Inferior parietal cortex (tissue), 1 donor: ENCODE measurements around the gene P3H3.
A peak's percentile ranks its signal among the peaks of the same experiment; 100 is the strongest.

ENCODE experiments used
- DNase-seq: peaks from one replicate; pipeline ENCODE4 v3.0.0-alpha.2; 2016; ENCODE audit errors: extremely low spot score

P3H3 gene

DNA sequence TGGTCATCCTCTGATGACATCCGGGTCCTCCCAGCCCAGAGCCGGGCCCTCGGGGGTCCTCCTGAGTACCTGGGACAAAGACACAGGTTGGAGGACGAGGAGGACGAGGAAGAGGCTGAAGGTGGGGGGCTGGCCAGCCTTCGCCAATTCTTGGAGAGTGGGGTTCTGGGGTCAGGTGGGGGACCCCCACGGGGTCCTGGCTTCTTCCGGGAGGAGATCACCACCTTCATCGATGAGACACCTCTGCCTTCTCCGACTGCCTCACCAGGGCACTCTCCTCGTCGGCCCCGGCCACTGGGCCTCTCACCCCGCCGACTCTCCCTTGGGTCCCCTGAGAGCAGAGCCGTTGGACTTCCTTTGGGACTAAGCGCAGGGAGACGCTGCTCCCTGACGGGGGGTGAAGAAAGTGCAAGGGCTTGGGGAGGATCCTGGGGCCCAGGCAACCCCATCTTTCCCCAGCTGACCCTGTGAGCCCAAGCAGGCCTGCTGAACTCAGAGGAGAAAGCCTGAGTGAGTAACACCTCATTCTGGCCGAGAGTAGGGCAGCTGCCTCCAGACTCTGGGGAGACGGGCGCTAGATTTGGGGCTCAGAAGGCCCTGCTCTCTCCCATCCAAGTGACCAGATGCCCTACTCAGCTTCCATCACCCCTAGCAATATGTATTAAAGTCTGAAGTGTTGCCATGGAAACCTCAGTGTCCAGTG lies 1.3 kb upstream of the P3H3 start:
- DNase-seq, result no peak

DNA sequence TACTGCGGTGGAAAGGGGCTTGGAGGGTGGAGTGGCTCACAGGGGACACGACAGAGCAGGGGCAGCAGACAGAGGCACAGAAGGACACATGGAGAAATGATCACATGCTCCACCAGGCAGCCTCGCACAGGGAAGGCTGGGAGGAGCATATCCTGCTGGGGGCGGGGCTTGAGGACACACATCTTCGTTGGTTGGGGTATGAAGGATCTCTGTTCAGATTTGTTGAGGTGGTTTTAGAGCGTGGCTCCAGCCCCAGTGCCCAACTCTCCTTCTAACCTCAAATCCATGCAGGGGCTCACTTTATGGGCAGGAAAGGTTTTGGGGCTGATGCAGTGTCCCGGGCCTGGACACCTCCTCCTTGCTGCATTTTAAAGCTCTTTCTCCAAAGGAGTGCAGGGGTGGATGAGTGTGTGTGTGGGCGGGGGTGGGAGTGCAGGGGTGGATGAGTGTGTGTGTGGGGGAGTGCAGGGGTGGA lies 733 bp upstream of the P3H3 start:
- peak; percentile 72 for DNase-seq

DNA sequence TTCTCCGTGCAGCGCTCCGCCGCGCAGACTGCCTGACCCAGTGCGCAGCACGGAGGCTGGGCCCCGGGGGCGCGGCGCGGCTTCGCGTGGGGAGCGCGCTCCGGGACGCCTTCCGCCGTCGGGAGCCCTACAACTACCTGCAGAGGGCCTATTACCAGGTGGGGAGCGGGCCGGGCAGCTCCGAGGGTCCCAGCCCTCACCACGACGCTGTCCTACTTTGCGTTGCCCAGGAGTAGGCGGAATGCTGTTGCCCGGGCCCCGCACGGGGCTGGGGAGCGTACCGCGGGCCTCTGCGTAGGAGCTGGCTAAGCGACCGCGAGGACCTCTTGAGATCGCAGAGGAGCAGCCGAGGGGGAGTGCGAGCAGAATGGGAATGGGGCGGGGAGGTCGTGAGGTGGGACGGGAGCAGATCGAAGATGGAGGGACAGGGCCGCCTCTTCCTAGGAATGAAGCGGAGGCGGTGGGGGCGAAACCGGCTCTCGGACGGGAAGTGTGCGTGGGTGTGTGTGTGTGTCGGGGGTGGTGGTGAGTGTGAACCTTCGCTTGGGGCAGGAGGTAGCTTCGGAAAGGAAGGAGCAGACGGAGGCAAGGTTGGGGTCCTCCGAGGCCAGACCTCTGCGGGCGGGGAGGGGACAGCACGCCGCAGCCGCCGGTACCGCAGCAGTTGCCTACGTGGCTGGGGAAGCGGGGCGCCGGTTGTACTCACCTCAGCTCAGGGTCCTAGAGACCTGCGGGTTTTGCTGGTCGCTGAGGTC lies 751 bp downstream of the P3H3 start:
- DNase-seq, result no peak

GRCh38 chr12:6829536-6830220 lies 1.5 kb downstream of the P3H3 start:
- DNase-seq, result no peak

DNA sequence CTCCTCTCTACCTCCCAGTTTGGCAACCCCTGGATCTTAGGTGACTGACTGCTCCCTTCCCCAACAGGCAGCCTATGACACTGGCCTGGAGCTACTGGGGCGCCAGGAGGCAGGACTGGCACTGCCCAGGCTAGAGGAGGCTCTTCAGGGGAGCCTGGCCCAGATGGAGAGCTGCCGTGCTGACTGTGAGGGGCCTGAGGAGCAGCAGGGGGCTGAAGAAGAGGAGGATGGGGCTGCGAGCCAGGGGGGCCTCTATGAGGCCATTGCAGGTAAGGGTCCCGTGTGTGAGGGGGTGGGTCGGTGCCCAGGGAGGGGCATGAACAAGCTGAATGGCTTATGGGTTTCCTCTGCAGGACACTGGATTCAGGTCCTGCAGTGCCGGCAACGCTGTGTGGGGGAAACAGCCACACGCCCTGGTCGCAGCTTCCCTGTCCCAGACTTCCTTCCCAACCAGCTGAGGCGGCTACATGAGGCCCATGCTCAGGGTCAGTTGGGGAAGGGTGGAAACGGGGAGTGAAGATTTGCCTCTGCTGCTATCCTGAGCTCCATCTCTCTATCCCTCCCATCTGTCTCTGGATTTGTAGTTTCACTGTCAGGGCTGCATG lies 2.2 kb downstream of the P3H3 start:
- DNase-seq, result no peak

- no peak for DNase-seq
Observed at GRCh38 chr12:6830999-6831398, 2.8 kb downstream of the P3H3 start.

DNA sequence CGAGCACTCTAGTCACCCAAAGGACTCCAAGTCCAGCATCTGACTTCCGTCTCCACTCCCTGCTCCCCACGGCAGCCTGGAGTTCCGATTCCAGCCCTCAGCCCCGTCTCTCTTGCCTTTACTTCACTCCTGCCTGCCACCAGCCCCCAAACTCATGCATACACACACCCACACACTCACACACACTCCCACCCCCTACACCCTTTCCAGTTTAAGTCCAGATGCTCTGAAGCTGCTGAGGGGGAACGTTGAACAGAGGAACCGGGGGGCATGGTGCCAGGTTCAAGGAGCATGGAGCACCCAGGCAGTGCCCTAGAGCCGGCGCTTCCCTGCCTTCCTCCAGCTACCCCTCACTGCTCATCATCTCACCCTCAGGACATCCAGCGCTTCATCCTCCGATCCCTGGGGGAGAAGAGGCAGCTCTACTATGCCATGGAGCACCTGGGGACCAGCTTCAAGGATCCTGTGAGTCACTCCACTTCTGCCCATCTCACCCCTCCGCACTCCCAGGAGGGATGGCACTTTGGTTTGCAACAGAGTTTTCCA lies 3.3 kb downstream of the P3H3 start:
- no peak for DNase-seq

GRCh38 chr12:6832125-6832524 lies 3.9 kb downstream of the P3H3 start:
- DNase-seq, result no peak

GRCh38 chr12:6833189-6833890 lies 5.1 kb downstream of the P3H3 start:
- no peak for DNase-seq

DNA sequence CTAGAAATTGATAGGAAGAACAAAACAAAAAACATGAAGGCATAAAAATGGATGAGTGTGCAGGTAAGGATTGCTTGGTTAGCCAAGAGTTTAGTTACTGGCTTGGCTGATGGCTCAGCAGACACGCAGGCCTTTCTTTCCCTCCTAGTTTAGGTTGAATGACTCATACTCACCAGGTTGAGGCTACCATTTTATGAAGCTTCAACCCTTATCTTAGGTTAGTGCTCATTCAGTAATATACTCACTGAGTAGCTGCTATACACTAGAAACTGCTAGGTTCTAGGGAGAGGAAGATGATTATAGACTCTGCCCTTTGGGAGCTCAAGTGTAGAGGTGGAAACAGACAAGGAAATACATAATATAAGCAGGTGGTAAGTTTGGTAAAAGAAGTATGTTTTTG lies 6.0 kb downstream of the P3H3 start:
- no peak for DNase-seq

GRCh38 chr12:6834873-6835272 lies 6.7 kb downstream of the P3H3 start:
- no peak for DNase-seq

DNA sequence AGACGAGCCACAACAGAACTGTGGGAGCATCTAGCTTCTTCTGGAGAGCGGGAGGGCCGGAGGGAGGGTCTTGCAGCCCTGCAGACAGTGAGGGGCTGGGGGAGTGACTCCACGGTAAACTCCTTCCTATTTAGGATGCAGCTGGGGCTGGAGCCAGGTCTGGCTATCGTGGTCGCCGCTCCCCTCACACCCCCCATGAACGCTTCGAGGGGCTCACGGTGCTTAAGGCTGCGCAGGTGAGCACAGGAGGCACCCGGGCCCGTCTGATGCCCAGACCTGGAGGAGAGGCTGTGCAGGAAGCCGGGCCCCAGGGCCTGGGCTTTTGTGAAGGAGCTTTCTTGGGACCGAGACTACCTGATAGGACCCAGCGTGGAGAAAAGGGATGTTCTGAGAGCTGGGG lies 8.6 kb downstream of the P3H3 start:
- DNase-seq, result no peak

- no peak for DNase-seq
Observed at GRCh38 chr12:6837370-6838060, 9.3 kb downstream of the P3H3 start.

DNA sequence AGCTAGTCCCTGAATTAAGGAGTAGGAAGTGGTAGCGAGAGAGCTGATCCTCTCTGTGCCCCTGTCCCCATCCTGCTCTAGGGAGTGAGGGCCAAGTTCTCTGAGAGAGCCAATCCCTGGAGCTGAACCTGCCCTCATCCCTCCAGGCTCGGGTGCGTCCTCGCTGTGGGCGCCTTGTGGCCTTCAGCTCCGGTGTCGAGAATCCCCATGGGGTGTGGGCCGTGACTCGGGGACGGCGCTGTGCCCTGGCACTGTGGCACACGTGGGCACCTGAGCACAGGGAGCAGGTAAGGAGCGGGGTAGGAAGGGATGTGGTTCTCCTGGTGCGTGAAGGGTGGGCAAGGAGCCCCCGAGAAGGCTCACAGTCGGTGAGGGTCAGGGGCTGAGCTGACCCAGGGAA lies 10.6 kb downstream of the P3H3 start:
- DNase-seq, result no peak

GRCh38 chr12:6839482-6840201 lies 11.4 kb downstream of the P3H3 start:
- DNase-seq, result no peak

DNA sequence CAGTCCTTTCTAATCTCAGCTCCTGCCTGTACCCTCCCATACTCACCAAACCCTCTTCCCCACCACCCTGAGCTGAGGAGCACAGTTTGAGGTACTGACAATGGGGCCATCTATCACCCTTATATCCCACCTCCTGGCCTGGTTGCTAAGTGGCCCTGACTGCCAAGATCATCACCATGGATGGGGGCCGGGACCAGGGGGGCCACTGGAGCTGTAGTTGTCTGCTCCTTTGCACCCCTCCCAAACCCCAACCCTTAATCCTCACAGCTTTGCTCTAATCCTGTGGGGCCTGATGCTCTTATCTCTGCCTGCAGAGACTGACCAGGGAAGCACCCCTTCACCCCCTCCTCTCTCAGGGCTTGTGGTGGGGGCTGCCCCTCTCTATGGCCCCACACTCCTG lies 12.1 kb downstream of the P3H3 start:
- no peak for DNase-seq

DNA sequence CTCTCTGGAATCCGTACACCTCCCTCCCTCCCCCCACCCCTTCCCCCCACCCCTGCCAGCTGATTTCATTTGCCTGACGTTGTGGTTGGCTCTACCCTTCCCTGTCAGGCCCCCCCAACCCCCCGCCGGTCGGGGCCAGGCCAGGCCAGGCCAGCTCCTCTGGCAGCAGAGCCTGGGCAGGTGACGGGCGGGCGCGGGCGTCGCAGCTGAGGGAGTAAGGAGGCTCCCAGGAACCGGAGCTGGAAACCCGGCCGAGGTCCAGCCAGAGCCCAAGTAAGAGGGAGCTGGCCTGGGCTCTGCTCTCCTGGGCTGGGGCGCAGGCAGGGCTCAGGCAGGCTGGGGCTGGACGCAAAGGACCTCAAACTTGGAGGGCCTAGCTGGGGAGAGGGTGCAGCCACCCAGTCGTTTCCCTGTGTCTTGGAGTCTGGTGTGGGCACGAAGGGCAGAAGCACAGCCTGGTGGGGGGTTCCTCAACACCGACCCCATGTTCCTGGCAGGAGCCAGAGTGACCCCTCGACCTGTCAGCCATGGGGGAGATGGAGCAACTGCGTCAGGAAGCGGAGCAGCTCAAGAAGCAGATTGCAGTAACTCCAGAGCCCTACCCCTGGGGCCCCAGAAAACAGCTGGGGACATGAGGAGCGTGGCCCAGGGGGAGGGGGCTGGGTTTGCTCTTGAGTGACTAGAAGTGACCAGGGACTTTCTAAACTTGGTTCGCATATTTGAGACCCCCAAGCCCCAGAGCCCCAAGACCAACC lies 12.7 kb downstream of the P3H3 start, which contains the start of gene GNB3:
GNB3 (plus strand) TSS at position 165 of the 755 bp plus-strand sequence; CDS start at position 528, 363 bp downstream.
- no peak for DNase-seq

GRCh38 chr12:6842075-6842474 lies 13.9 kb downstream of the P3H3 start:
- DNase-seq, result no peak
